ENCODE data around the gene ACTN1. TPM values are rescaled to one million over a fixed set of nuclear protein-coding genes. Genes with fewer than 3 reads are reported as not detected.

The ACTN1 gene
- polyA plus RNA-seq, 1 experiment, result 641 TPM

DNA sequence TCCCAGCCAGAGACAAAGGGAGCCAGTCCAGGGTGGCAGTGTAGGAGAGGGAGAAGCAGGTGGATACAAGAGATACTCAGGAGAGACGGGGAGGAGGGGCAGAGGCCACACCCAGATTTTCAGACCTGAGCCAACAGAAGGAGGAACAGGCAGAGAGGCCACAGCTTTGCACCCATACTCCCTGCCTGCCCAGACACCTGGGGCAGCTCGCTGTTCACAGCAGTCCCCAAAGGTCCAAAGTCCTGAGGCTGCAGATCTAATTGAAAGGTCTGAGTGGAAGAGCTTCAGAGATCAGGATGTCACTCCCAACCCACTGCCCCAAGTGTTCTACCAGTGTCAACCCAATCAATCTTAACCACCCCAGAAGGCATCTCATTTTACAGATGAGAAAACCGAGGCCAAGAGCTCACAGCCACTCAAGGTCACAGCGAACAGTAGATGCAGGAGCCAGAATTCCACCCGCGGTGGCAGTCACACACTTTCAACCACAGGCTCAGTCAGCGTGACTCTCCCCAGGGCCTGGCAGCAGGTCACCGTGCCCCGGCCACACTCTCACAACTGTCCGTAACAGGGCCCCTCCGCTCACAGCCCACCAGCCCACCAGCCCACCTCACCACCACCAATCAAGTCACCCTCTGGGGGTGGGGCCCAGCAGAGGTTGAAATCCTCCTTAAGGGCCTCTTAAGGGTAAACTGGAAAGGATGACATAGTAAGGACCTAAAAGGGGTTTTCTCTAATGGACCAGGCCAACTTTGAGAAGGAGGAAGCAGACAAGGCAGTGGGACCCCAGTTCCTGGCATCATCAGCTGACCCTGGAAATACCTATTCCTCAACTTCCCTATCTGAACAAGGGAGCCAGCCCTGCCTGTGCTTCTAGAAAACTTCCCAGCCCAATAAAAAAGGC, 33.3 kb downstream of the ACTN1 start:
- Histone ChIP-seq H3K27ac (ENCODE audit: low read depth, low read length) (peak overlapping the region; percentile 39), H3K27me3 (ENCODE audit: control insufficient read depth, insufficient read depth, low read length) (no peaks in the 10 kb centered on the region), H3K9me3 (ENCODE audit: control insufficient read depth, insufficient read depth, low read length) (no peaks in the 10 kb centered on the region), H3K4me3 (ENCODE audit: low read depth, low read length) (no peak overlapping the region)
- CTCF ChIA-PET, result no interaction called here
- DNase-seq (ENCODE audit: low read depth, low spot score), result no peak
- POLR2A ChIA-PET, result interaction anchor here (0.9 kb wide), 1 partner anchor 13 kb away, joined by 3 read pairs; no protein-coding TSS in a partner anchor
- TF ChIP-seq CTCF (IDR thresholded peaks at IDR 0.05; ENCODE audit: low read depth, low read length), result no peak

GRCh38 chr14:68945190-68945584, 33.9 kb downstream of the ACTN1 start:
- no peaks in the 10 kb centered on the region for H3K27me3 ChIP-seq (ENCODE audit: control insufficient read depth, insufficient read depth, low read length)
- no peak for TF ChIP-seq CTCF (IDR thresholded peaks at IDR 0.05; ENCODE audit: low read depth, low read length)
- no peak overlapping the region for H3K4me3 ChIP-seq (ENCODE audit: low read depth, low read length)
- CTCF ChIA-PET, result no interaction called here
- POLR2A ChIA-PET, result interaction anchor here (0.9 kb wide), 1 partner anchor 13 kb away, joined by 3 read pairs; no protein-coding TSS in a partner anchor
- no peaks in the 10 kb centered on the region for H3K9me3 ChIP-seq (ENCODE audit: control insufficient read depth, insufficient read depth, low read length)
- no peak for DNase-seq (ENCODE audit: low read depth, low spot score)
- no peak overlapping the region for H3K27ac ChIP-seq (ENCODE audit: low read depth, low read length)

DNA sequence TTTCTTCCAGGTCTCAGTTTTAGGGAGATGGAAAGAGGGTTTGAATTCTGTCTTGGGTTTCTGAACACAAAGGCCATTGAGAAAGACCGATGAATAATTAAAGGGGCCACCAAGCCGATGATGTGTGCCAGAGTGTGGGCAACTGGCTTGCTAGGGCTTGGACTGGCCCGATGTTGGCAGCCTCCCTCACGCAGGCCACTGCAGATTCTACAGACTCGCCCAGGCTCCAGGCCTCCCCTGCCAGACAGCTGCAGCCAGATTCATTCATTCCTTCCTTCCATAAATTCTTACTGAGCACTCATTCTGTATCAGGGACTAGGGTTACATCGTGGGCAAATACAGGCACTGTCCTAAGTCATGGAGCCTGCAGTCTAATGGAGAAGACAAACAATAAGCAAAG, 34.9 kb downstream of the ACTN1 start:
- H3K27ac ChIP-seq (ENCODE audit: low read depth, low read length), result peak overlapping the region; percentile 90
- POLR2A ChIA-PET, result interaction anchor here (1.5 kb wide), 1 partner anchor 31 kb away, joined by 3 read pairs; no protein-coding TSS in a partner anchor
- H3K27me3 ChIP-seq (ENCODE audit: control insufficient read depth, insufficient read depth, low read length), result no peaks in the 10 kb centered on the region
- no peak for DNase-seq (ENCODE audit: low read depth, low spot score)
- H3K9me3 ChIP-seq (ENCODE audit: control insufficient read depth, insufficient read depth, low read length), result no peaks in the 10 kb centered on the region
- no peak overlapping the region for H3K4me3 ChIP-seq (ENCODE audit: low read depth, low read length)
- no peak for TF ChIP-seq CTCF (IDR thresholded peaks at IDR 0.05; ENCODE audit: low read depth, low read length)
- CTCF ChIA-PET, result no interaction called here

DNA sequence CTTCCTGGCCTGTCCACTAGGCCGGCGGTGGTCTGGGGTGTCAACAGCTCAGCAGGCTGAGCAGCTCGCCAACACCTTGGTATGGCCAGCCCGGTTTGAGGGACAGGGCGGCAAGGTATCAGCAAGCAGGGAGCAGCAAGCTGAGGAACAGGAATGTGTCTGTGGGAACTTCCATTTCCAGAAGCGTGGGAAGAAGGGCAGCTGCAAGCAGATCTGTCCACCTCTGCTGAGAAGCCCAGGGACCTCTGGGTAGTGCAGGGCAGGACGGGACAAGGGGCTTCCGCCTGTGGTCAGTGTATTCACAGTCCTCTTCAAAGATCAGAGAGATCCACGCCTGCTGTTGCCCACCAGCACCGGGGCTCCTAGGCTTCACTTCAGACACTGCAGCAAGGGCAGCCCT, 36.0 kb downstream of the ACTN1 start:
- no peak for TF ChIP-seq CTCF (IDR thresholded peaks at IDR 0.05; ENCODE audit: low read depth, low read length)
- H3K27me3 ChIP-seq (ENCODE audit: control insufficient read depth, insufficient read depth, low read length), result no peaks in the 10 kb centered on the region
- CTCF ChIA-PET, result interaction anchor here (1.4 to 2.0 kb wide), 2 partner anchors 32 to 164 kb away, joined by 6 to 7 read pairs; no protein-coding TSS in a partner anchor
- H3K9me3 ChIP-seq (ENCODE audit: control insufficient read depth, insufficient read depth, low read length), result no peaks in the 10 kb centered on the region
- POLR2A ChIA-PET, result interaction anchor here (1.1 to 2.2 kb wide), 4 partner anchors 9 to 34 kb away, joined by 3 to 17 read pairs (median 4); no protein-coding TSS in a partner anchor
- H3K4me3 ChIP-seq (ENCODE audit: low read depth, low read length), result no peak overlapping the region
- peak overlapping the region; percentile 90 for H3K27ac ChIP-seq (ENCODE audit: low read depth, low read length)
- no peak for DNase-seq (ENCODE audit: low read depth, low spot score)

Data from AG04450 (cell line).